PC-9 (cell line): Measurements from ENCODE around the gene FARSA. TPM values are rescaled to one million over a fixed set of nuclear protein-coding genes. Genes with fewer than 3 reads are reported as not detected.
A peak's percentile ranks its signal among the peaks of the same experiment; 100 is the strongest.
"Not testable (repeated sequence)": the region's sequence is repeated elsewhere in the genome, so short reads cannot be mapped to it uniquely, and the experiment has no call there.

Experiments
- BruUV-seq: library from RNA; stranded (reverse); fragments of 400-500 nt; replicated peaks from 2 replicates; lab custom pipeline; 2021; lab: Mats Ljungman, UMichigan
- CTCF ChIA-PET: fragments of 300-600 bp; sonication (Branson Sonifier 250); formaldehyde crosslinking; loops from one replicate; lab custom pipeline; 2022; ENCODE audit warnings: antibody characterized with exemption; lab: Charles Lee
- POLR2A ChIA-PET: fragments of 300-600 bp; sonication (Branson Sonifier 250); formaldehyde crosslinking; loops from one replicate; lab custom pipeline; 2022; ENCODE audit warnings: antibody characterized with exemption; ENCODE audit not compliant: unreplicated experiment; lab: Charles Lee
- DNase-seq, 2 experiments: peaks; one replicate each; pipeline versions ENCODE4 v3.0.0 to v3.0.0-alpha.2; 2015 to 2022; ENCODE audit warnings: mixed read lengths in 1 of 2
- H2AFZ ChIP-seq: fragments of 200-600 bp; sonication (generic); 2 replicates; pipeline ENCODE4 v1.8.1; 2017; ENCODE audit warnings: antibody characterized with exemption
- H3F3A ChIP-seq: fragments of 200-600 bp; sonication (generic); 2 replicates; pipeline ENCODE4 v1.8.1; 2017; ENCODE audit warnings: antibody characterized with exemption, mild to moderate bottlenecking, low read depth; ENCODE audit not compliant: insufficient read depth
- H3K27ac ChIP-seq: fragments of 200-600 bp; sonication (generic); 2 replicates; pipeline ENCODE4 v1.6.1; 2016; ENCODE audit warnings: mixed run types
- H3K27me3 ChIP-seq: fragments of 200-600 bp; sonication (generic); 2 replicates; pipeline ENCODE4 v1.6.1; 2016; ENCODE audit warnings: low read depth, mixed run types; ENCODE audit not compliant: insufficient read depth
- H3K36me3 ChIP-seq: fragments of 200-600 bp; sonication (generic); 2 replicates; pipeline ENCODE4 v1.6.1; 2016; ENCODE audit warnings: low read depth, mixed run types
- H3K4me1 ChIP-seq: fragments of 200-600 bp; sonication (generic); replicated peaks from 2 replicates; pipeline ENCODE4 v1.6.1; 2016; ENCODE audit warnings: mixed run types; ENCODE audit not compliant: insufficient read depth
- H3K4me2 ChIP-seq: fragments of 200-600 bp; sonication (generic); 2 replicates; pipeline ENCODE4 v1.6.1; 2017; ENCODE audit warnings: mixed run types
- H3K4me3 ChIP-seq: fragments of 200-600 bp; sonication (generic); 2 replicates; pipeline ENCODE4 v1.6.1; 2016; ENCODE audit warnings: mixed run types
- H3K79me2 ChIP-seq: fragments of 200-600 bp; sonication (generic); 2 replicates; pipeline ENCODE4 v1.6.1; 2017; ENCODE audit warnings: low read depth, mixed run types
- H3K9me2 ChIP-seq: fragments of 200-600 bp; sonication (generic); 2 replicates; pipeline ENCODE4 v1.8.1; 2017; ENCODE audit warnings: mild to moderate bottlenecking; ENCODE audit not compliant: insufficient read depth
- H3K9me3 ChIP-seq: fragments of 200-600 bp; sonication (generic); 2 replicates; pipeline ENCODE4 v1.8.1; 2016; ENCODE audit warnings: low read depth; ENCODE audit not compliant: insufficient read depth
- H4K20me1 ChIP-seq: fragments of 200-600 bp; sonication (generic); 2 replicates; pipeline ENCODE4 v1.8.1; 2017; ENCODE audit not compliant: insufficient read depth
- CTCF ChIP-seq: fragments of 200-600 bp; sonication (generic); conservative IDR thresholded peaks from 2 replicates; pipeline ENCODE4 v1.6.1; 2017; ENCODE audit warnings: mixed run types, antibody characterized with exemption, mild to moderate bottlenecking, moderate library complexity
- EZH2 ChIP-seq: fragments of 200-600 bp; sonication (generic); IDR thresholded peaks from 2 replicates; pipeline ENCODE4 v1.8.0; 2017; ENCODE audit warnings: antibody characterized with exemption, low read depth
- intact Hi-C: fragments of 100-400 bp; cut with micrococcal nuclease; formaldehyde crosslinking; loops from one replicate; pipeline ENCODE4 v1.10.0; 2022; ENCODE audit not compliant: unreplicated experiment
- total RNA-seq: library from RNA; stranded (reverse); gene quantifications from 2 replicates; pipeline ENCODE4 v1.2.3, GENCODE V29; 2021

The FARSA gene
- total RNA-seq, 1 experiment from 2014 or later, result 53.7 TPM

GRCh38 chr19:12956446-12957388 is 23.2 kb upstream of the FARSA start, which contains the start of gene GADD45GIP1:
GADD45GIP1 (minus strand) TSS chr19:12957223; CDS start chr19:12957212, 11 bp downstream.
- ChIA-PET CTCF (no interaction called here), POLR2A (no interaction called here)
- peaks cover 63% of the 10 kb centered on the region for H3F3A ChIP-seq
- no TSS peak for BruUV-seq
- H3K4me2 ChIP-seq, result peak within 1 kb of the TSS; percentile 95
- no peaks in the 10 kb centered on the region for H3K9me3 ChIP-seq
- peak within 1 kb of the TSS; percentile 69 for H3K27ac ChIP-seq
- H3K9me2 ChIP-seq, result no peaks in the 10 kb centered on the region
- no peaks in the 10 kb centered on the region for H3K27me3 ChIP-seq
- H2AFZ ChIP-seq, result peak within 1 kb of the TSS; percentile 96
- H4K20me1 ChIP-seq, result peaks cover 14% of the 10 kb centered on the region
- H3K79me2 ChIP-seq, result peaks cover 45% of the 10 kb centered on the region
- TF ChIP-seq EZH2, result no peak
- TF ChIP-seq CTCF, result no peak
- 0 out of 2 replicates have a peak, but pooled peaks cover 10% of the 10 kb centered on the region for H3K36me3 ChIP-seq
- H3K4me1 ChIP-seq, result peaks cover 18% of the 10 kb centered on the region
- intact Hi-C loops, result no loop called here
- peak; percentile 75 to 81 for DNase-seq
- H3K4me3 ChIP-seq, result peak within 1 kb of the TSS; percentile 91

DNA sequence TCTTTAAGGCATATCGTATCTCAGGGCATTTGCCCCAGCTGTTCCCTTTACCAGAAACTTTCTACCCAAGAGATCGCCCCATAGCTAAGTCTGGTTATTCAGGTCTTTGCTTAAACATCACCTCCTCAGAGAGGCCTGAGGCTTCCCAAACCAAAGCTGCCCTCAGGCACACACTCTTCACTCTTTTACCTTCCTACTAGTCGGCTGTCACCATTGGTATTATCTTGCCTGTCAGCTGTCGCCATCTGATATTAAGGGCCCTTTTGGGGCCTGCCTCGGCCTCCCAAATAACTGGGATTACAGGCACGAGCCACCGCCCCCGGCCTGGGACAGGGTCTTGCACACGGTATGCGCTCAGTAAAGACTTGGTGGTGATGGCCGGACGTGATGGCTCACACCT is 22.5 kb upstream of the FARSA start:
- BruUV-seq, result TSS peak; percentile 58
- intact Hi-C loops, result no loop called here
- Histone ChIP-seq H2AFZ (peak overlapping the region; percentile 96; the same call in 1 of the 2 replicates), H4K20me1 (peaks cover 20% of the 10 kb centered on the region), H3K36me3 (0 out of 2 replicates have a peak, but pooled peaks cover 10% of the 10 kb centered on the region), H3K27ac (peak overlapping the region; percentile 69), H3K27me3 (no peaks in the 10 kb centered on the region), H3K4me2 (peak overlapping the region; percentile 95), H3K4me3 (peak overlapping the region; percentile 91), H3K79me2 (peaks cover 45% of the 10 kb centered on the region), H3F3A (peaks cover 71% of the 10 kb centered on the region), H3K4me1 (peaks cover 18% of the 10 kb centered on the region), H3K9me3 (no peaks in the 10 kb centered on the region), H3K9me2 (no peaks in the 10 kb centered on the region)
- CTCF ChIA-PET, result no interaction called here
- DNase-seq, result peak in 1 of 2 experiments; percentile 66
- POLR2A ChIA-PET, result no interaction called here
- TF ChIP-seq CTCF (no peak), EZH2 (no peak)

DNA sequence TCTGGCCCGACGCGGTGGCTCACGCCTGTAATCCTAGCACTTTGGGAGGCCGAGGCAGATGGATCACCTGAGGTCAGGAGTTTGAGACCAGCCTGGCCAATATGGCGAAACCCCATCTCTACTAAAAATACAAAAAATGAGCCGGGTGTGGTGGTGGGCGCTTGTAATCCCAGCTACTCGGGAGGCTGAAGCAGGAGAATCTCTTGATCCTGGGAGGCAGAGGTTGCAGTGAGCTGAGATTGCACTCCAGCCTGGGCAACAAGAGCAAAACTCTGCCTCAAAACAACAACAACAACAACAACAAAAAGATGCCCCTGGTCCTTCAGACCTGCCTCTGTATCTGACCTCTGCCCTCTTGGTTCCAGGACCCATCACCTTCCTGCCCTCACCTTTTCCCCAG is 22.1 kb upstream of the FARSA start:
- DNase-seq, H3K9me3 ChIP-seq, H3K27me3 ChIP-seq, H2AFZ ChIP-seq, BruUV-seq, POLR2A ChIA-PET, CTCF ChIA-PET, H3K36me3 ChIP-seq, intact Hi-C loops, H3K9me2 ChIP-seq: not testable (repeated sequence)
- Histone ChIP-seq H3K27ac (peak overlapping the region; percentile 69; the same call in 1 of the 2 replicates), H3F3A (peaks cover 75% of the 10 kb centered on the region), H3K79me2 (peaks cover 45% of the 10 kb centered on the region), H3K4me1 (peaks cover 18% of the 10 kb centered on the region), H3K4me2 (peak overlapping the region; percentile 95), H4K20me1 (peaks cover 23% of the 10 kb centered on the region), H3K4me3 (peak overlapping the region; percentile 91)
